OCI-LY7 (cell line): Measurements from ENCODE around the gene SCN4B.

Experiments used
- CTCF ChIP-seq: fragments of 200-600 bp; sonication (generic); conservative IDR thresholded peaks from 2 replicates; pipeline ENCODE4 v1.5.1; 2014; ENCODE audit warnings: mild to moderate bottlenecking, antibody characterized with exemption, low read length, moderate library complexity, mixed read lengths
- EZH2phosphoT487 ChIP-seq: fragments of 200-600 bp; sonication (generic); IDR thresholded peaks from 2 replicates; pipeline ENCODE4 v1.6.1; 2018; ENCODE audit warnings: low read depth, borderline replicate concordance, mild to moderate bottlenecking, mixed run types, antibody characterized with exemption, low read length, moderate library complexity, mixed read lengths

GRCh38 chr11:118170882-118171268 is 18.3 kb upstream of the SCN4B start:
- TF ChIP-seq CTCF (no peak), EZH2phosphoT487 (no peak)
